ENCODE data around the gene ZGRF1. TPM values are rescaled to one million over a fixed set of nuclear protein-coding genes. Genes with fewer than 3 reads are reported as not detected.

ZGRF1 gene
- total RNA-seq, 4 donors from 2014 or later, result 1.5 to 10.0 (median 3.7) TPM

DNA sequence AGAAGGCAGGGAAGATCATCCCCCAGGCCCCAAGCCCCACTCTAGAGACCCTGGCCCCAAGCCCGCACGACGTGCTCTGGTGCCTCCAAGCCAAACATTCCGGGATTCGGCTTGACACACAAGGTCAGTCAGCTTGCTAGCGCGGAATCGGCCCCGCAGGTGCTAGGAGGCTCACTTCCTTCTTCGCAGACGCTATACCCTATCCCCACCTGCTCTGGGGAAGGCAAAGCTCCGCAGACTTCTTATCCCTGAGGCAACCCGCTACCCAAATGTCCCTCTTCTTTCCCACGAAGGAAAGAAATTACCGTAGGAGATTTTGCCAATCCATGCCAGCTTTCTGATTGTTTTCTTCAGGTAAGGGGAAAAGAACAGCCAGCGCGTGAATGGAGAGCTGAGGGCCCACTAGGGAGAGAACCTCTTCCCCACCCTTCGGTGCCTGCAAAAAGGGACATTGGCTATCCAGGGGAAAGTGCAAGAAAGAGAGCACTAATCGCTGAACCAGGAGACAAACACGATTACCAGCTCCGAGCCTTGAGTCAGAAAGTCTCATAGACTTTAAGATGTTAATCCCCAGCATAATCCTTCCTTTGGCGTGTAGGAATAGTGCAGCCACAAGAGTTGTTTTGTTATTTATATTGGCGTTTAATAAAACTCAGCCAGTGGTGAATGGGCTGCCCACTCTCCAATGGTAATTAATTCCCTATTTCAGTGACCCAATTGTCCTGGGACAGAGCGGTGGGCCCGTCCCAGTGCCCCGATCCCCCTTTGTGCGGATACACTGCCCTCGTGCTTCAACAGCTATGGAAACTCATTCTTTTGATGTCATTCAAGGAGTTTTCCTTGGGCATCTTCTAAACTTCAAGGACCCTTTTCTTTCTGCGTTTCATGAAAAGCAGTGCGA is 115.3 kb downstream of the ZGRF1 start:
- no peak for TF ChIP-seq POLR2AphosphoS5 (IDR thresholded peaks at IDR 0.05)
- no peak for TF ChIP-seq EP300 (IDR thresholded peaks at IDR 0.05)
- TF ChIP-seq, protein P1, sequence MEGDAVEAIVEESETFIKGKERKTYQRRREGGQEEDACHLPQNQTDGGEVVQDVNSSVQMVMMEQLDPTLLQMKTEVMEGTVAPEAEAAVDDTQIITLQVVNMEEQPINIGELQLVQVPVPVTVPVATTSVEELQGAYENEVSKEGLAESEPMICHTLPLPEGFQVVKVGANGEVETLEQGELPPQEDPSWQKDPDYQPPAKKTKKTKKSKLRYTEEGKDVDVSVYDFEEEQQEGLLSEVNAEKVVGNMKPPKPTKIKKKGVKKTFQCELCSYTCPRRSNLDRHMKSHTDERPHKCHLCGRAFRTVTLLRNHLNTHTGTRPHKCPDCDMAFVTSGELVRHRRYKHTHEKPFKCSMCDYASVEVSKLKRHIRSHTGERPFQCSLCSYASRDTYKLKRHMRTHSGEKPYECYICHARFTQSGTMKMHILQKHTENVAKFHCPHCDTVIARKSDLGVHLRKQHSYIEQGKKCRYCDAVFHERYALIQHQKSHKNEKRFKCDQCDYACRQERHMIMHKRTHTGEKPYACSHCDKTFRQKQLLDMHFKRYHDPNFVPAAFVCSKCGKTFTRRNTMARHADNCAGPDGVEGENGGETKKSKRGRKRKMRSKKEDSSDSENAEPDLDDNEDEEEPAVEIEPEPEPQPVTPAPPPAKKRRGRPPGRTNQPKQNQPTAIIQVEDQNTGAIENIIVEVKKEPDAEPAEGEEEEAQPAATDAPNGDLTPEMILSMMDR (IDR thresholded peaks at IDR 0.05), result no peak
- TF ChIP-seq POLR2A (IDR thresholded peaks at IDR 0.05; ENCODE audit: low read depth), result no peak
- Histone ChIP-seq H3K27me3 (peaks cover 4 to 94% (median 81%) of the 10 kb centered on the region in 4 donors), H3K4me1 (peaks cover 22 to 51% (median 40%) of the 10 kb centered on the region in 4 donors), H3K9me3 (no peaks in the 10 kb centered on the region), H3K4me3 (peak overlapping the region in 1 of 4 donors; percentile 6), H3K27ac (replicated peaks in 1 of 4) (no peak overlapping the region), H3K36me3 (no peaks in the 10 kb centered on the region)
- intact Hi-C loops (cut with DNase I), result loop anchor here (5.0 kb wide), 1 partner anchor 194 kb away; no protein-coding TSS in a partner anchor
- WGBS, result 6% methylated on average over 27 of the region's 30 CpGs
- no peak for DNase-seq (ENCODE audit: extremely low spot score)

DNA sequence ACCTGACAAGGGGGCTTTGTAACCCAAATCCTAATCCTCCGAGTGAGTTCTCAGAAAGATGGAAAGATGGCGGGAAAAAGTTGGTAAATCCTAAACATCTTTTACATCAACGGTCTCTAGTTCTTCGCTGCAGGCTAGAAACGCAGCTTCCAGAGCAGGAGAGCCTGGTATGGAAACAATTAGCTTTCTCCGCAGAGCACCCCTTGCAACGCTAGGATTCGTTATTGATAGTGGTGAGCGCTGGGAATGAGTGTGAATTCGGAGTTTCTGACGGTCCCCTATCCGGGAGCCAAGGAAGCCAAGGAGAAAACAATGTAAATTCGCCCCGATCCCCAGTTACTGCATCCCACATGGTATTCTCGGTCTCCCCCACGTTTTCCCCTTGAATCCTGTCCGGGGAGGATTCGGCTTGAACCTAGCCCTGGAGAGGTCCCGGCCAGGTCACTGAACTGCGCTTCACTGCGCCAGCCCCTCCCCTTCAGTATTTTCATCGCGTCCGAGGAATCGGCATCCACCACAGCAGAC is 116.0 kb downstream of the ZGRF1 start:
- Histone ChIP-seq H3K4me1 (peaks cover 29 to 58% (median 47%) of the 10 kb centered on the region in 4 donors), H3K9me3 (no peaks in the 10 kb centered on the region), H3K27me3 (peaks cover 5 to 99% (median 88%) of the 10 kb centered on the region in 4 donors), H3K27ac (replicated peaks in 1 of 4) (no peak overlapping the region), H3K36me3 (no peaks in the 10 kb centered on the region), H3K4me3 (peak overlapping the region in 1 of 4 donors; percentile 6)
- WGBS, result 8% methylated on average over 25 of the region's 25 CpGs
- intact Hi-C loops (cut with DNase I), result loop anchor here (5.0 kb wide), 1 partner anchor 193 kb away; no protein-coding TSS in a partner anchor
- TF ChIP-seq POLR2A (IDR thresholded peaks at IDR 0.05; ENCODE audit: low read depth) (no peak), POLR2AphosphoS5 (IDR thresholded peaks at IDR 0.05) (no peak), EP300 (IDR thresholded peaks at IDR 0.05) (no peak)
- TF ChIP-seq, protein P1 (IDR thresholded peaks at IDR 0.05), result no peak
- DNase-seq (ENCODE audit: extremely low spot score), result no peak

DNA sequence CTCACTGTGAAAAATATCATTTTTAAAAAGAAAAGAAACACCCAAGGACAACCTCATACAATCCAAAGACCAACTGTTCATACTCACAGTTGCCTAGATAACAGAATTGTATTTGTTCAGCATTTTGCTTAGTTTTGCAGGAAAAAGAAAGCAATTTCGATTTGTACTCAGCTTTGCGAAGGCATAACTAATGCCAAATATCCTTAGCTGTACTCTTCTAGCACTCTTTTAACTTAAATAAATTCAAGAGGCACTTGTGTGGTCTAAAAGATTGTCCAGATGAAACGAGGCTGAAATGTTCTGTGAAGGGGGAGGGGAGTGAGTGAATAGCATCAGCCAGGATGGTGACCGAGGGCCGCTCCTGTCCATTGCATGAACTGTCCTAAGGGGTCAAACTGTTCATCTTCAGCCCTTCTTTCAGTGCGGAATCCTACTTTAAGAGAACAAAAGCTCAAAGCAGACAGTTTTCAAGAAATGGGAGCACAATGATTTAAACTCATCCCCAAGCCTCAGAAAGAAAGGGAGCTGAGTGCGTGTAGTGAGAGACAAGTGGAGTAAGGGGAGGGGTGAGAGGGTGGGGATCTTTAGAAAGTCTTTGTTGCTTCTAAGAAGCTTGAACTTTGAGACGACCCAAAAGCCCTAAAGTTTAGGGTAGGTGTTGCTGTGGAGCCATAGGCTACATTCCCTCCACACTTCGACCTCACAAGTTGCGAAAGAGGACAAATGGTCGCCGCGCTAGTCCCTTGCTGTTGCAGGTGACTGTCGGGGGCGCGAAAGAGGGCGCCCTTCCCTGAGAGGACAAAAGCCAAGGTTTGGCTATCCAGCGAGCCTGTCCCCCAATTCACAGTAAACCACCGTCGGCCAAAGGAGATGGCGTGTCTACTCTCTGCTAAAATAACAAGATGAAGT is 116.8 kb downstream of the ZGRF1 start:
- peaks cover 33 to 65% (median 54%) of the 10 kb centered on the region in 4 donors for H3K4me1 ChIP-seq
- no peak overlapping the region for H3K27ac ChIP-seq (replicated peaks in 1 of 4)
- H3K4me3 ChIP-seq, result no peak overlapping the region
- 9% methylated on average over 21 of the region's 21 CpGs for WGBS
- H3K36me3 ChIP-seq, result no peaks in the 10 kb centered on the region
- DNase-seq (ENCODE audit: extremely low spot score), result no peak
- peaks cover 8 to 99% (median 93%) of the 10 kb centered on the region in 4 donors for H3K27me3 ChIP-seq
- H3K9me3 ChIP-seq, result no peaks in the 10 kb centered on the region
- intact Hi-C loops (cut with DNase I), result loop anchor here (5.0 kb wide), 1 partner anchor 193 kb away; no protein-coding TSS in a partner anchor
- TF ChIP-seq POLR2A (IDR thresholded peaks at IDR 0.05; ENCODE audit: low read depth) (no peak), EP300 (IDR thresholded peaks at IDR 0.05) (no peak), POLR2AphosphoS5 (IDR thresholded peaks at IDR 0.05) (no peak)

DNA sequence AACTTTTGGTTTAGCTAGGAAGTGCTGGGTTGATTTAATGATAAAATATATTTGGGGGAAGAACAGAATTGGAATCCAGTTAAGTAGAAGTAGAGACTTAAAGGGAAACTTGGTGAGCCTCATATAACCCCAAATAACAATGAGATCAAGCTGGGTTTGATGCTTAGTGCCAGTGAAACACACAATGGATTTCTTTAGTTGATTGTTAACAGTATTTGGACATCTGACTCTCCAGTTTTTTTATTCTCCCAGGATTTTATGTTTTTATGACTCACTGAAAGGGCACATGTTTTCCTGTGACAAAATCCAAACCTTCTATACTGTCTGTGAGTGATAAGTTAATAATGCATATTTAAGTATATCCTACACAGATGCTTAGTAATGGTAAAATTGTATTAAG is 118.0 kb downstream of the ZGRF1 start:
- DNase-seq (ENCODE audit: extremely low spot score), result no peak
- H3K27ac ChIP-seq (replicated peaks in 1 of 4), result no peak overlapping the region
- no peaks in the 10 kb centered on the region for H3K9me3 ChIP-seq
- intact Hi-C loops (cut with DNase I), result no loop called here
- no peak overlapping the region for H3K4me3 ChIP-seq
- H3K27me3 ChIP-seq, result peaks cover 16 to 100% (median 94%) of the 10 kb centered on the region in 4 donors
- H3K4me1 ChIP-seq, result peaks cover 36 to 70% (median 58%) of the 10 kb centered on the region in 4 donors
- TF ChIP-seq POLR2AphosphoS5 (IDR thresholded peaks at IDR 0.05) (no peak), POLR2A (IDR thresholded peaks at IDR 0.05; ENCODE audit: low read depth) (no peak), EP300 (IDR thresholded peaks at IDR 0.05) (no peak)
- TF ChIP-seq, protein P1 (IDR thresholded peaks at IDR 0.05), result no peak
- no peaks in the 10 kb centered on the region for H3K36me3 ChIP-seq
